ENCODE data around the gene HMGN4. TPM values are rescaled to one million over a fixed set of nuclear protein-coding genes. Genes with fewer than 3 reads are reported as not detected.

Gene HMGN4
- polyA plus RNA-seq, 1 donor from 2014 or later, result 120 TPM

GRCh38 chr6:26570027-26570809, 32.1 kb downstream of the HMGN4 start:
- Mint-ChIP-seq H3K27me3 (peaks cover 4% of the 10 kb centered on the region), H3K4me1 (peaks cover 15 to 27% (median 25%) of the 10 kb centered on the region in 3 donors), H3K4me3 (peak overlapping the region in 1 of 4 donors; percentile 99), H3K36me3 (peaks cover 2% of the 10 kb centered on the region), H3K9me3 (peaks cover 0 to 4% (median 0%) of the 10 kb centered on the region in 3 donors), H3K27ac (peak overlapping the region; percentile 100)

- Mint-ChIP-seq H3K4me3 (peak overlapping the region; percentile 85 to 96 (median 90)), H3K9me3 (peaks cover 0 to 4% (median 0%) of the 10 kb centered on the region in 3 donors), H3K27ac (peak overlapping the region; percentile 94), H3K36me3 (peaks cover 2% of the 10 kb centered on the region), H3K4me1 (peaks cover 20 to 35% (median 26%) of the 10 kb centered on the region in 3 donors), H3K27me3 (peaks cover 4% of the 10 kb centered on the region)
These were observed 33.6 kb downstream of the HMGN4 start for GRCh38 chr6:26571592-26572296.

GRCh38 chr6:26575494-26575939, 37.4 kb downstream of the HMGN4 start:
- peak overlapping the region in 1 of 3 donors; percentile 62 for H3K27ac Mint-ChIP-seq
- peaks cover 18 to 22% (median 19%) of the 10 kb centered on the region in 3 donors for H3K4me1 Mint-ChIP-seq
- peaks cover 9% of the 10 kb centered on the region for H3K27me3 Mint-ChIP-seq
- H3K9me3 Mint-ChIP-seq, result peaks cover 8 to 17% (median 12%) of the 10 kb centered on the region in 3 donors
- peak overlapping the region in 1 of 4 donors; percentile 52 for H3K4me3 Mint-ChIP-seq
- H3K36me3 Mint-ChIP-seq, result no peaks in the 10 kb centered on the region

GRCh38 chr6:26576407-26576843, 38.3 kb downstream of the HMGN4 start:
- H3K27ac Mint-ChIP-seq, result peak overlapping the region in 2 of 3 donors; percentile 62 to 88
- peaks cover 17 to 22% (median 18%) of the 10 kb centered on the region in 3 donors for H3K4me1 Mint-ChIP-seq
- peaks cover 8 to 17% (median 12%) of the 10 kb centered on the region in 3 donors for H3K9me3 Mint-ChIP-seq
- H3K36me3 Mint-ChIP-seq, result no peaks in the 10 kb centered on the region
- H3K4me3 Mint-ChIP-seq, result peak overlapping the region in 2 of 4 donors; percentile 52 to 67
- H3K27me3 Mint-ChIP-seq, result peaks cover 9% of the 10 kb centered on the region

GRCh38 chr6:26576929-26577719, 39.0 kb downstream of the HMGN4 start:
- H3K4me1 Mint-ChIP-seq, result peaks cover 12 to 15% (median 12%) of the 10 kb centered on the region in 3 donors
- H3K27ac Mint-ChIP-seq, result peak overlapping the region; percentile 62 to 88 (median 84)
- no peaks in the 10 kb centered on the region for H3K36me3 Mint-ChIP-seq
- H3K27me3 Mint-ChIP-seq, result peaks cover 9% of the 10 kb centered on the region
- peak overlapping the region; percentile 52 to 89 (median 82) for H3K4me3 Mint-ChIP-seq
- H3K9me3 Mint-ChIP-seq, result peaks cover 8 to 17% (median 12%) of the 10 kb centered on the region in 3 donors

GRCh38 chr6:26577720-26578072, 39.5 kb downstream of the HMGN4 start:
- H3K27me3 Mint-ChIP-seq, result peaks cover 8% of the 10 kb centered on the region
- peak overlapping the region in 3 of 4 donors; percentile 52 to 85 (median 79) for H3K4me3 Mint-ChIP-seq
- peak overlapping the region in 2 of 3 donors; percentile 62 to 88 for H3K27ac Mint-ChIP-seq
- H3K4me1 Mint-ChIP-seq, result peaks cover 8 to 14% (median 11%) of the 10 kb centered on the region in 3 donors
- H3K36me3 Mint-ChIP-seq, result no peaks in the 10 kb centered on the region
- peaks cover 8 to 17% (median 12%) of the 10 kb centered on the region in 3 donors for H3K9me3 Mint-ChIP-seq

GRCh38 chr6:26578279-26578678, 40.1 kb downstream of the HMGN4 start:
- Mint-ChIP-seq H3K4me1 (peaks cover 8 to 14% (median 9%) of the 10 kb centered on the region in 3 donors), H3K27me3 (peaks cover 12% of the 10 kb centered on the region), H3K4me3 (peak overlapping the region in 3 of 4 donors; percentile 28 to 56 (median 44)), H3K36me3 (no peaks in the 10 kb centered on the region), H3K27ac (peak overlapping the region in 2 of 3 donors; percentile 22 to 67), H3K9me3 (peaks cover 8 to 17% (median 12%) of the 10 kb centered on the region in 3 donors)

- H3K9me3 Mint-ChIP-seq, result peaks cover 8 to 17% (median 12%) of the 10 kb centered on the region in 3 donors
- H3K36me3 Mint-ChIP-seq, result no peaks in the 10 kb centered on the region
- peak overlapping the region in 1 of 3 donors; percentile 22 for H3K27ac Mint-ChIP-seq
- peaks cover 8 to 14% (median 9%) of the 10 kb centered on the region in 3 donors for H3K4me1 Mint-ChIP-seq
- peaks cover 16% of the 10 kb centered on the region for H3K27me3 Mint-ChIP-seq
- peak overlapping the region in 2 of 4 donors; percentile 28 to 44 for H3K4me3 Mint-ChIP-seq
These were observed 40.6 kb downstream of the HMGN4 start for GRCh38 chr6:26578741-26579140.

GRCh38 chr6:26581164-26581915, 43.2 kb downstream of the HMGN4 start:
- Mint-ChIP-seq H3K4me3 (no peak overlapping the region), H3K4me1 (peaks cover 7 to 11% (median 8%) of the 10 kb centered on the region in 3 donors), H3K27ac (no peak overlapping the region), H3K36me3 (no peaks in the 10 kb centered on the region), H3K27me3 (peaks cover 23% of the 10 kb centered on the region), H3K9me3 (peaks cover 8 to 17% (median 12%) of the 10 kb centered on the region in 3 donors)

- Mint-ChIP-seq H3K27me3 (peaks cover 24% of the 10 kb centered on the region), H3K9me3 (no peaks in the 10 kb centered on the region), H3K27ac (no peak overlapping the region)
These were observed 50.8 kb downstream of the HMGN4 start for GRCh38 chr6:26588965-26589364.

GRCh38 chr6:26592649-26593048, 54.5 kb downstream of the HMGN4 start:
- Mint-ChIP-seq H3K4me1 (peaks cover 0 to 3% (median 0%) of the 10 kb centered on the region in 3 donors), H3K9me3 (no peaks in the 10 kb centered on the region), H3K27me3 (peaks cover 20% of the 10 kb centered on the region), H3K4me3 (peak overlapping the region in 1 of 4 donors; percentile 5), H3K27ac (no peak overlapping the region), H3K36me3 (no peaks in the 10 kb centered on the region)

More at GRCh38 chr6:26588965-26589364, 50.8 kb downstream of the HMGN4 start:
- no peaks in the 10 kb centered on the region for H3K4me1 Mint-ChIP-seq
- H3K4me3 Mint-ChIP-seq, result no peak overlapping the region
- no peaks in the 10 kb centered on the region for H3K36me3 Mint-ChIP-seq

- Mint-ChIP-seq H3K4me3 (peak overlapping the region in 1 of 4 donors; percentile 19), H3K36me3 (no peaks in the 10 kb centered on the region), H3K27me3 (peaks cover 20% of the 10 kb centered on the region), H3K4me1 (peaks cover 0 to 10% (median 5%) of the 10 kb centered on the region in 3 donors), H3K9me3 (no peaks in the 10 kb centered on the region), H3K27ac (peak overlapping the region in 2 of 3 donors; percentile 9 to 31)
These were observed 55.3 kb downstream of the HMGN4 start for GRCh38 chr6:26593278-26594130.

- no peaks in the 10 kb centered on the region for H3K9me3 Mint-ChIP-seq
- peaks cover 0 to 11% (median 5%) of the 10 kb centered on the region in 3 donors for H3K4me1 Mint-ChIP-seq
These were observed 55.9 kb downstream of the HMGN4 start for GRCh38 chr6:26594131-26594498.

More at GRCh38 chr6:26594131-26594498, 55.9 kb downstream of the HMGN4 start:
- peak overlapping the region in 2 of 3 donors; percentile 11 to 31 for H3K27ac Mint-ChIP-seq
- peak overlapping the region in 1 of 4 donors; percentile 18 for H3K4me3 Mint-ChIP-seq
- peaks cover 20% of the 10 kb centered on the region for H3K27me3 Mint-ChIP-seq
- no peaks in the 10 kb centered on the region for H3K36me3 Mint-ChIP-seq

Measured in IgD-negative memory B cell (primary cell).